HS-27A (cell line): ENCODE data around the gene UNKL.
"Not testable (repeated sequence)": the region's sequence is repeated elsewhere in the genome, so short reads cannot be mapped to it uniquely, and the experiment has no call there.

Source experiments
- DNase-seq: peaks from one replicate; pipeline ENCODE4 v3.0.0-alpha.2; 2012; ENCODE audit warnings: low read depth, missing footprints

UNKL gene

GRCh38 chr16:1338855-1339675 lies 75.4 kb downstream of the UNKL start:
- no peak for DNase-seq

- no peak for DNase-seq
Measured at GRCh38 chr16:1338119-1338730, 76.3 kb downstream of the UNKL start.

- no peak for DNase-seq
Measured at GRCh38 chr16:1337486-1337885, 77.0 kb downstream of the UNKL start.

- no peak for DNase-seq
Measured at GRCh38 chr16:1336619-1337018, 77.9 kb downstream of the UNKL start.

GRCh38 chr16:1335996-1336395 lies 78.5 kb downstream of the UNKL start:
- no peak for DNase-seq

- no peak for DNase-seq
Measured at GRCh38 chr16:1335211-1335971, 79.1 kb downstream of the UNKL start.

- no peak for DNase-seq
Measured at GRCh38 chr16:1334739-1335138, 79.8 kb downstream of the UNKL start.

GRCh38 chr16:1333854-1334700 lies 80.4 kb downstream of the UNKL start:
- DNase-seq: no peak

- no peak for DNase-seq
Measured at GRCh38 chr16:1333149-1333812, 81.2 kb downstream of the UNKL start, which contains the start of gene BAIAP3. Gene BAIAP3 (plus strand): TSS chr16:1333645. CDS start chr16:1338550, 4,905 bp downstream.

GRCh38 chr16:1332618-1333148 lies 81.8 kb downstream of the UNKL start:
- DNase-seq: no peak

GRCh38 chr16:1331712-1332617 lies 82.5 kb downstream of the UNKL start:
- no peak for DNase-seq

- no peak for DNase-seq
Measured at GRCh38 chr16:1330931-1331711, 83.4 kb downstream of the UNKL start.

GRCh38 chr16:1330260-1330914 lies 84.1 kb downstream of the UNKL start:
- DNase-seq: no peak

- not testable (repeated sequence) for DNase-seq
Measured at GRCh38 chr16:1328961-1329360, 85.5 kb downstream of the UNKL start.

- DNase-seq: not testable (repeated sequence)
Measured at GRCh38 chr16:1328136-1328535, 86.4 kb downstream of the UNKL start.

GRCh38 chr16:1327619-1327947 lies 86.9 kb downstream of the UNKL start:
- DNase-seq: no peak

- DNase-seq: no peak
Measured at GRCh38 chr16:1326946-1327618, 87.4 kb downstream of the UNKL start.

- no peak for DNase-seq
Measured at GRCh38 chr16:1326391-1326790, 88.1 kb downstream of the UNKL start.
